ENCODE results near the gene MMP13.
"Not testable (repeated sequence)": the region's sequence is repeated elsewhere in the genome, so short reads cannot be mapped to it uniquely, and the experiment has no call there.

The MMP13 gene

DNA sequence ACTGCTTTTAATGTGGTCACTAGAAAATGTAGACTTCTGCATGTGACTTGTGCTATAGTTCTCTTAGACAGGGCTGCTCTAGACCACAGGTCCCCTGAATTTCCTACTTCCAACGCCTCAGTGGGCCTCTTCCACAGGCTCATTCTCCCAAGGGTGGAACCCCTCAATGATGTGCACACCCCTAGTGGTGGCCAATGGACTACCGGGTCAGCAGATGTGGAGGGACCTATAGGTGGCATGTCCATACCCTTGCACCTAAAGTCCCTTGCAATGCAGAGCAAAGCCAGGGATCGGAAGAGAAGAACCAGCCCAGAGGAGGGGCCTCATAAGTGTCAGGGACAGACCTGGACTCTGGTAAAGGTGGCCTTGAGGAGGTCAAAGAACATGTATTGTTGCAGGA lies 20.0 kb downstream of the MMP13 start:
- DNase-seq (ENCODE audit: low spot score) = no peak

- no peak for DNase-seq (ENCODE audit: low spot score)
Observed at GRCh38 chr11:102934735-102935134, 20.8 kb downstream of the MMP13 start.

GRCh38 chr11:102933627-102934026 lies 21.9 kb downstream of the MMP13 start:
- no peak for DNase-seq (ENCODE audit: low spot score)

DNA sequence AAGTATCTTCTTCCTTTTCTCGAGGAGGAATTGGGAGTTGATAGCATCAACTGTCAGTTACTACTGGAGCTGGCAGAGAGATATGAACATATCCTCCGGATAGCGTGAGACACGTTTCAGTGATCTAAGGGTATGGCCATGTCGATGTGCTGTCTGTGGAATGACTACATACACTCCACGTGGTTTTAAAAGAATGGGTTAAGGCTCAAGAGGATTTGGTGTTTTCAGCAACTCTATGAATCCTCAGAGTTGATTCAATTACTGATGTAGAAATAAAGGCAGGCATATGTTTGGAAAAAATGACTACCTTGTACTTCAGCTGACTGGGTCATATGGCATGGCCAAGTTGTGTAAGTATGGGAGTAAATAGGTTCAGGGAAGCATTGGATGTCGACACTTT lies 22.9 kb downstream of the MMP13 start:
- DNase-seq (ENCODE audit: low spot score) = no peak

DNA sequence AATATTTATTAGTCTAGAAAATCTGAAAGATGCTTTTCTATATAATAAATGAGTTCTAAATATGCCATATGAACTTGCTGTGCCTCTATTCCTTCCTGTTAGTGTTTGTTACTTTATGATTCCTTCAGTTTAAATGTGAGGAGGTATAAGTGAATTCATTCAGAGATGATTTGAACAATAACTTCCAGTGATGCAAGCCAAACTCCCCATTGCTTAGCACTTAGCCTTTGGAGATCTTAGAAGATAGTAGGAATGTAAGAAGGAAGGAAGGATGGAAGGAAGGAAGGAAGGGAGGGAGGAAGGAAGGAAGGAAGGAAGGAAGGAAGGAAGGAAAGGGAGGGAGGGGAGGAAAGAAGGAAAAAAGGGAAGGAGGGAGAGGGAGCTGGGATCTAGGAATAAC lies 25.1 kb downstream of the MMP13 start:
- no peak for DNase-seq (ENCODE audit: low spot score)

DNA sequence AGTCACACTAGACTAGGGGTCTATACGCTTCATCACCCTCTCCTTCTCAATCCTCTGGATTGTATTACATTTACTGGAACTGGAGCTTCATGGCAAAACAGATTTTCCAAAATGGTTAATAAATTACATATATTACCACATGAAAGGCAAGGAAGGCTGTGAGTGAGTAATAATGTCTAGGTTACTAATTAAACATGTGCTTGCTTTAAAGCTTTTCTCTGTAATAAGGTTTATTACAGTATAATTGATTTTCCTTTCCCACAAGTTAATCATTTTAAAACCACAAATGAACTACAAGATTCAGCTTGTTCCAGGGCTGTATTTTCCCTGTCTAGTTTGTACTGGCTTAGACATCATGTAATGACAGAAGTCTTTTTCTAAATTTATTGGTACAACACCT lies 25.6 kb downstream of the MMP13 start:
- no peak for DNase-seq (ENCODE audit: low spot score)

DNA sequence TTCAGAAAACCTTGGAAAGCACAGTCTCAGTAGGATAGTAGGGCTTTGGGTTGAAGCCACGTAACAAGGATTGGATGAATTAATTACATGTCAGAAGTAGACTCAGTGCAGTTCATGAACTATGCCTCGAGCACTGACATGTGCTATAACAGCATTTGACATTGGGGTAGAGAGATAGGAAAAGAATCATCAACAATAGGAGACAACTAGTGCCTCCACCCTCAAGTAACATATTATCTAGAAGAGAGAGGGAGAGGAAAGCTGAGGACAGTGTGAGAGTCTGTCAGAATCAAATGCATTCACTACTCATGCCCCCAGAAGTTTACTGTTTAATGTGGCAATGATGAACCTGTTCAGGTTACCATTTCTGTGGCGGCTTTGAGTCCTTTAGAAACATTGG lies 26.4 kb downstream of the MMP13 start:
- no peak for DNase-seq (ENCODE audit: low spot score)

- no peak for DNase-seq (ENCODE audit: low spot score)
Observed at GRCh38 chr11:102928247-102928646, 27.3 kb downstream of the MMP13 start.

GRCh38 chr11:102927624-102927990 lies 27.9 kb downstream of the MMP13 start:
- DNase-seq (ENCODE audit: low spot score) = no peak

- no peak for DNase-seq (ENCODE audit: low spot score)
Observed at GRCh38 chr11:102926961-102927623, 28.4 kb downstream of the MMP13 start.

GRCh38 chr11:102926517-102926916 lies 29.0 kb downstream of the MMP13 start:
- DNase-seq (ENCODE audit: low spot score) = no peak

DNA sequence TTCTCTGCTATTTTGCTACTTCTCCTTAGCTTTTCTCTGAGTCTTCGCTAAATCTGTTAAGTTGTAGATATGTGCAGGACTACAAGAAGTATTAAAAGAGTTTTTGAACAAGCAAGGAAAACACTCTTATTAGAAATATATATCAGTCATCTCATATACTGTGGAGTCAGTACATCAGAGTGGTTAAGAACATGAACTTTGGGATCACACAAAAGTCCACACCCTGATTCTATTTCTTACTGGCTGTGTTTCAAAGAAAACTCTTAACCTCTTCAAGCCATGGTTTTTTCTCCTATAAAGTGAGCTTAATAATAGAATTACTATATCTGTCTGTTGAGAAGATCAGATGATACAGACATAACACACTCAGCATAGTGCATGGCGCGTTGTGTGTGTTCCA lies 29.5 kb downstream of the MMP13 start:
- DNase-seq (ENCODE audit: low spot score) = no peak

GRCh38 chr11:102924851-102925380 lies 30.6 kb downstream of the MMP13 start:
- no peak for DNase-seq (ENCODE audit: low spot score)

DNA sequence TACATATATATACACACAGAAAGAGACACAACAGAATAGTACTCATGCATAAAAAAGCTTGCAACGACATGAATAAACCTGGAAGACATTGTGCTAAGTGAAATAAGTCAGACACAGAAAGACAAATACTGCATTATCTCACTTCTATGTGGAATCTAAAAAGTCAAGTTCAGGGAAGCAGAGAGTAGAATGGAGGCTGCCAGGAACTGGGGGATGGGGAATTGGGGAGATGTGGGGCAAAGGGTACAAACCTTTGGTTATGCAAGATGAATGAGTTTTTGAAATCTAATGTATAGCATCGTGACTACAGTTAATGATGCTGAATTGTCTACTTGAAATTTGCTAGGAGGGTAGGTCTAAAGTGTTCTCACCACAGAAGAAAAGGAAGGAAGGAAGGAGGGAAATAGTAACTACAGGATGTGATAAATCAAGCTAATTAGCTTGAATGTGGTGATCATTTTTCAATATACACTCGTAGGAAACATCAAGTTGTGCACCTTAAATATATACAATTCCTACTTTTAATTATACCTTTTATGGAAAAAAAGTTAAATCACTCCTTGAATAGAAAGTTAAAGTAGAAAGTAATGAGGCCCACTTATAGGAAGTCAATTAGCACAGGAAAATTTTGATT lies 33.8 kb downstream of the MMP13 start:
- no peak for DNase-seq (ENCODE audit: low spot score)

- no peak for DNase-seq (ENCODE audit: low spot score)
Observed at GRCh38 chr11:102920118-102920684, 35.3 kb downstream of the MMP13 start.

DNA sequence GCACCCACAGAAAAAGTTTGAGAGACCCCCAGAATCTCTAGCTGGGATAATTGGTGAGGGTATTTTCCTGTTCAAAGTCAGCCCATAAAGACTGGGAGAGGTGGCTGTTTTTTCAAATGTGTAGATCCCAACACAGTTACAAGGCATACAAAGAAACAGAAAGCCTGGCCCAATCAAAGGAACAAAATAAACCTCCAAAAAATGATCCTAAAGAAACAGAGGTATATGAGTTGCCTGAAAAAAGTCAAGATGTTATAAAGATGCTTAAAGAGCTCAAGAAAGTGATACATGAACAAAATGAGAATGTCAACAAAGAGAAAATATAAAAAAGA lies 40.5 kb downstream of the MMP13 start:
- no peak for DNase-seq (ENCODE audit: low spot score)

- no peak for DNase-seq (ENCODE audit: low spot score)
Observed at GRCh38 chr11:102914238-102915043, 41.1 kb downstream of the MMP13 start.

GRCh38 chr11:102912482-102912830 lies 43.1 kb downstream of the MMP13 start:
- no peak for DNase-seq (ENCODE audit: low spot score)

DNA sequence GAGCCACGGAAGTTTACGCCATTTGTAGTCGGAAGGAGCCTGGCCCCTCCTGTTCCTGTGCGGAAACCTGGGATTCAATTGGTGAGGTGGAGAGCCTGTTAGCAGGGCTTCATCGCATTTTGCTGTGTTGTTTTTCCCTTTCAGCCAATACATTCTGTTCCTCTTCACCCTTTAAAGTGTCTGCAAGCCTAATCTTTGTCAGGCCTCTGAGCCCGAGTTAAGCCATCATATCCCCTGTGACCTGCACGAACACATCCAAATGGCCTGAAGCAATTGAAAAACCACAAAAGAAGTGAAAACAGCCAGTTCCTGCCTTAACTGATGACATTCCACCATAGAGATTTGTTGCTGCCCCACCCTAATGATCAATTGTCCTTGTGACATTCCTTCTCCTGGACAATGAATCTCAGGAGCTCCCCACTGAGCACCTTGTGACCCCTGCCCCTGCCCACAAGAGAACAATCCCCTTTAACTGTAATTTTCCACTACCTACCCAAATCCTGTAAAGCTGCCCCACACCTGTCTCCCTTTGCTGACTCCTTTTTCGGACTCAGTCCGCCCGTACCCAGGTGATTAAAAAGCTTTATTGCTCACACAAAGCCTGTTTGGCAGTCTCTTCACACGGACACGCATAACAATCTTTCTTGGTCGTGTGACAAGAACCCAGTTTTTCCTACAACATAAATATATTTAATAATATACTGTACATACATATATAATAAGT lies 43.6 kb downstream of the MMP13 start:
- no peak for DNase-seq (ENCODE audit: low spot score)

GRCh38 chr11:102905848-102906247 lies 49.7 kb downstream of the MMP13 start:
- not testable (repeated sequence) for DNase-seq (ENCODE audit: low spot score)

- DNase-seq (ENCODE audit: low spot score) = not testable (repeated sequence)
Observed at GRCh38 chr11:102903895-102904294, 51.6 kb downstream of the MMP13 start.

GRCh38 chr11:102900346-102900745 lies 55.2 kb downstream of the MMP13 start:
- no peak for DNase-seq (ENCODE audit: low spot score)

Data from ecto neural progenitor cell (in vitro differentiated cells).